ENCODE measurements around the gene KDM4C. TPM values are rescaled to one million over a fixed set of nuclear protein-coding genes. Genes with fewer than 3 reads are reported as not detected.

KDM4C gene
- total and polyA plus RNA-seq, 2 of the 13 experiments (the other 11 are each of a cell fraction or from before 2014, with no cell fraction given) = 19.4 to 23.6 TPM

DNA sequence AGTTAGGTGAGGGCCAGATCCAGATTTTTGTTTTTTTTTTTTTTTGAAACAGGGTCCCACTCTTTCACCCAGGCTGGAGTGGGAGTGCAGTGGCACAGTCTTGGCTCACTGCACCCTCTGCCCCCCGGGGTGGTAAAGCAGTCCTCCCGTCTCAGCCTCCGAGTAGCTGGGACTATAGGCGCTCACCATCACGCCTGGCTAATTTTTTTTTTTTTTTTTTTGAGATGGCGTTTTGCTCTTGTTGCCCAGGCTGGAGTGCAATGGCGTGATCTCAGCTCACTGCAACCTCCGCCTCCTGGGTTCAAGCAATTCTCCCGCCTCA lies 31.2 kb downstream of the KDM4C start (continued):
- TF ChIP-seq, protein P1, sequence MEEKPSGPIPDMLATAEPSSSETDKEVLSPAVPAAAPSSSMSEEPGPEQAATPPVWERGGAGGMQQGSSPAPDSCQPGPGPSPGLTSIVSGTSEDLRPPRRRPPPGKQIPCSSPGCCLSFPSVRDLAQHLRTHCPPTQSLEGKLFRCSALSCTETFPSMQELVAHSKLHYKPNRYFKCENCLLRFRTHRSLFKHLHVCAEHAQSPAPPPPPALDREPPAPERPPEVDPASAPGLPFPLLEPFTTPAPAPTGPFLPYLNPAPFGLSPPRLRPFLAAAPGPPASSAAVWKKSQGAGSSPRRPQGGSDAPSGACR (CRISPR knock-in tag; IDR thresholded peaks at IDR 0.05) = 0 out of 2 replicates have a peak, but pooled peaks have one; percentile 45
- peak; percentile 36; the same call in 1 of the 2 replicates for TF ChIP-seq ZNF430 (CRISPR knock-in tag; IDR thresholded peaks at IDR 0.05)
- TF ChIP-seq BRF2 (CRISPR knock-in tag; IDR thresholded peaks at IDR 0.05) = 0 out of 2 replicates have a peak, but pooled peaks have one; percentile 51
- TF ChIP-seq ZNF362 (CRISPR knock-in tag; IDR thresholded peaks at IDR 0.05; ENCODE audit: borderline replicate concordance) = peak; percentile 86; the same call in 1 of the 2 replicates
- TF ChIP-seq ISL2 (CRISPR knock-in tag; IDR thresholded peaks at IDR 0.05) = 0 out of 2 replicates have a peak, but pooled peaks have one; percentile 8
- 0 out of 2 replicates have a peak, but pooled peaks have one; percentile 10 for TF ChIP-seq ZNF230 (CRISPR knock-in tag; IDR thresholded peaks at IDR 0.05)
- TF ChIP-seq, protein P2, sequence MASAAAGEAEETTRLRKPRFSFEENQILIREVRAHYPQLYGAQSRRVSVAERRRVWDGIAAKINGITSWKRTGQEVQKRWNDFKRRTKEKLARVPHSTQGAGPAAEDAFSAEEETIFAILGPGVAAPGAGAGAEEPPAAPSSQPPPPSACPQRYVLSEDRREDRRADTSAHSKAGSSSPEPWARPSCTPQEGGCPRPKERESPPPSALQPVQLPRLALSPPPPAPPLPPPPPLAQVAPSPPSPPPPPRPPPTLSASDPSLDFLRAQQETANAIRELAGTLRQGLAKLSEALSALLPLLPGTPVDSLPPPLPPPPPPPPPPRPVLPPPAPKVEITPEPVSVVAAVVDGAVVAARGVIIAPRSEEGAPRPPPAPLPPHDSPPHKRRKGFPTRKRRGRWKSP (CRISPR knock-in tag; IDR thresholded peaks at IDR 0.05) = 0 out of 2 replicates have a peak, but pooled peaks have one; percentile 14
- TF ChIP-seq ZNF605 (CRISPR knock-in tag; IDR thresholded peaks at IDR 0.05) = peak; percentile 62

- 77% methylated on average over 5 of the region's 5 CpGs for WGBS (ENCODE audit: low lambda C conversion rate)
- peaks cover 67% of the 10 kb centered on the region for H3K4me1 ChIP-seq (ENCODE audit: insufficient read depth, low read length)
- DNase-seq (ENCODE audit: low spot score) (peak; percentile 20), ATAC-seq (no peak), FAIRE-seq (no peak)
- ChIA-PET CTCF (ENCODE audit: low intra/inter-chr PET ratio, low total read pairs) (no interaction called here), POLR2A (no interaction called here)
- no TSS peak for BruUV-seq (replicated peaks)
- H3K27ac ChIP-seq (ENCODE audit: extremely low read length, insufficient read depth, low read length) = peak overlapping the region; percentile 28
- in situ Hi-C loops (cut with HindIII; ENCODE audit: extremely low pct_ligation_motif_present, low pct_unique_long_range_greater_than_20kb) (no loop called here), intact Hi-C loops (cut with micrococcal nuclease; ENCODE audit: unreplicated experiment) (no loop called here)
- H2AFZ ChIP-seq (ENCODE audit: low read length) = no peak overlapping the region
- peak overlapping the region; percentile 15 for H3K4me2 ChIP-seq (ENCODE audit: low read depth, low read length)
- H4K20me1 ChIP-seq (ENCODE audit: insufficient read depth, low read length) = no peaks in the 10 kb centered on the region
- no peaks in the 10 kb centered on the region for H3K9me3 ChIP-seq (ENCODE audit: low read length)
- peaks cover 5 to 25% of the 10 kb centered on the region in 2 experiments for H3K36me3 ChIP-seq (replicated peaks in 1 of 2; ENCODE audit: control insufficient read depth in 1 of 2, insufficient read depth in 2 of 2, low read length in 2 of 2)
- no peak overlapping the region for H3K9ac ChIP-seq (ENCODE audit: insufficient read depth, low read depth, low read length)
- H3K4me3 ChIP-seq (replicated peaks in 1 of 3; ENCODE audit: insufficient read depth in 1 of 3, low read depth in 2 of 3, low read length in 3 of 3) = no peak overlapping the region
- H3K79me2 ChIP-seq (ENCODE audit: insufficient read depth, low read length) = peaks cover 59% of the 10 kb centered on the region
- H3K27me3 ChIP-seq (ENCODE audit: control insufficient read depth in 1 of 2, insufficient read depth in 2 of 2, low read length in 2 of 2) = no peaks in the 10 kb centered on the region; a peak in 1 of 5 replicates
- TF ChIP-seq NR1H2 (CRISPR knock-in tag; IDR thresholded peaks at IDR 0.05; ENCODE audit: borderline replicate concordance, low read depth) (no peak), ZNF496 (CRISPR knock-in tag; IDR thresholded peaks at IDR 0.05; ENCODE audit: insufficient replicate concordance) (no peak), HINFP (CRISPR knock-in tag; IDR thresholded peaks at IDR 0.05; ENCODE audit: low read depth) (no peak), HMG20B (CRISPR knock-in tag; conservative IDR thresholded peaks at IDR 0.05) (no peak), ZMYM2 (CRISPR knock-in tag; IDR thresholded peaks at IDR 0.05) (no peak), FOSL2 (CRISPR knock-in tag; IDR thresholded peaks at IDR 0.05) (no peak), NBN (conservative IDR thresholded peaks at IDR 0.05) (no peak), CHCHD3 (CRISPR knock-in tag; IDR thresholded peaks at IDR 0.05) (no peak), ZNF558 (CRISPR knock-in tag; IDR thresholded peaks at IDR 0.05; ENCODE audit: borderline replicate concordance) (no peak)
- TF ChIP-seq, protein P3, sequence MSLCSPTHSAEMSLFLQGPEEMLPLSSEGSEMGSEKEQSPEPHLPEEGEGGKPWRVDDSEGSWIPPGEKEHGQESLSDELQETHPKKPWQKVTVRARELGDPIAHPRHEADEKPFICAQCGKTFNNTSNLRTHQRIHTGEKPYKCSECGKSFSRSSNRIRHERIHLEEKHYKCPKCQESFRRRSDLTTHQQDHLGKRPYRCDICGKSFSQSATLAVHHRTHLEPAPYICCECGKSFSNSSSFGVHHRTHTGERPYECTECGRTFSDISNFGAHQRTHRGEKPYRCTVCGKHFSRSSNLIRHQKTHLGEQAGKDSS (CRISPR knock-in tag; IDR thresholded peaks at IDR 0.05; ENCODE audit: borderline replicate concordance, low read depth) = no peak
Measured at GRCh38 chr9:6790866-6791265, 33.1 kb downstream of the KDM4C start.
